Regular cardiac myocyte (primary cell): ENCODE measurements around the gene TMEM266. TPM values are rescaled to one million over a fixed set of nuclear protein-coding genes. Genes with fewer than 3 reads are reported as not detected.

Source experiments
- total RNA-seq: library from RNA; depleted of rRNA; stranded (reverse); fragments of >200 nt; gene quantifications from 2 replicates; pipeline ENCODE4 v1.2.3, GENCODE V29; 2014

The TMEM266 gene, protein sequence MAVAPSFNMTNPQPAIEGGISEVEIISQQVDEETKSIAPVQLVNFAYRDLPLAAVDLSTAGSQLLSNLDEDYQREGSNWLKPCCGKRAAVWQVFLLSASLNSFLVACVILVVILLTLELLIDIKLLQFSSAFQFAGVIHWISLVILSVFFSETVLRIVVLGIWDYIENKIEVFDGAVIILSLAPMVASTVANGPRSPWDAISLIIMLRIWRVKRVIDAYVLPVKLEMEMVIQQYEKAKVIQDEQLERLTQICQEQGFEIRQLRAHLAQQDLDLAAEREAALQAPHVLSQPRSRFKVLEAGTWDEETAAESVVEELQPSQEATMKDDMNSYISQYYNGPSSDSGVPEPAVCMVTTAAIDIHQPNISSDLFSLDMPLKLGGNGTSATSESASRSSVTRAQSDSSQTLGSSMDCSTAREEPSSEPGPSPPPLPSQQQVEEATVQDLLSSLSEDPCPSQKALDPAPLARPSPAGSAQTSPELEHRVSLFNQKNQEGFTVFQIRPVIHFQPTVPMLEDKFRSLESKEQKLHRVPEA
- total RNA-seq, result not detected in 2 replicates

DNA sequence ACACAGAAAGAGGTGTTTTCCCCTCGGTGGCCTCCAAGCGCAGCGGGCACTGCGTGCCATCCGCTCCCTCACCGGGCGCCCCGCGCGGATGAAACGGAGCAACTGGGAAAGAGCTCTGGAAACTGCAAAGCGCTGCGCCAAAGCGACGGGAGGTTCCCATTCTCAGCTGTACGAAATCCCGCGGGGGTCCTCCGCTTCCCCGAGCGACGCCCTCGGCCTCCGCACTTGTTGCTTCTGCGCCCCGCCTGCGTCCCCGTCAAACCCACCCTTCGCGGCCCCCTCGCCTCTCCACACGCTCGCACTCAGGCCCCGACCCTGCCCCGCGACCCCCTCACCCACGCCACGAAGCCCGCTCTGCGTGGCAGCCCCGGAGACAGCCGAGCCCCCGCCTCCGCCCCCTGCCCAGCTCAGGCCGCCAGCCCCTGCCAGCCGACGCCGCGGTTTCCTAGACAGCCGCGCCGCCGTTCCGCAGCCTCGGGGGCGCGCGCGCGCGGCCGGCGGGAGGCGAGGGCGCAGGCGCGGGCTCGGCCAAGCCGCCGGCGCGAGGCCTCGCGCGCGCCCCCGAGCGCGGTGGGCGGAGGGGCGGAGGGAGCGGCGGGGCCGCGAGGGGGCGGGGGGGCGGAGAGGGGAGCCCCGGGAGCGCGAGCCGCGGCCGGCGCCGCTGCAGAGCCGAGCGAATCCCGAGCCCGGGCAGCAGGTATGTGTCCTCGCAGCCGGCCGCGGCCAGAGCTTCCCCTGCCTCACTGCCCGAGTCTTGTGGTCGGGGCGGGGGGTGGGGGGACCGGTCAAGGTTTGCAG lies at the start of gene TMEM266:
TMEM266 (plus strand) TSS at position 666 of the 798 bp plus-strand sequence. CDS start 74,279 bp downstream, outside the sequence.

DNA sequence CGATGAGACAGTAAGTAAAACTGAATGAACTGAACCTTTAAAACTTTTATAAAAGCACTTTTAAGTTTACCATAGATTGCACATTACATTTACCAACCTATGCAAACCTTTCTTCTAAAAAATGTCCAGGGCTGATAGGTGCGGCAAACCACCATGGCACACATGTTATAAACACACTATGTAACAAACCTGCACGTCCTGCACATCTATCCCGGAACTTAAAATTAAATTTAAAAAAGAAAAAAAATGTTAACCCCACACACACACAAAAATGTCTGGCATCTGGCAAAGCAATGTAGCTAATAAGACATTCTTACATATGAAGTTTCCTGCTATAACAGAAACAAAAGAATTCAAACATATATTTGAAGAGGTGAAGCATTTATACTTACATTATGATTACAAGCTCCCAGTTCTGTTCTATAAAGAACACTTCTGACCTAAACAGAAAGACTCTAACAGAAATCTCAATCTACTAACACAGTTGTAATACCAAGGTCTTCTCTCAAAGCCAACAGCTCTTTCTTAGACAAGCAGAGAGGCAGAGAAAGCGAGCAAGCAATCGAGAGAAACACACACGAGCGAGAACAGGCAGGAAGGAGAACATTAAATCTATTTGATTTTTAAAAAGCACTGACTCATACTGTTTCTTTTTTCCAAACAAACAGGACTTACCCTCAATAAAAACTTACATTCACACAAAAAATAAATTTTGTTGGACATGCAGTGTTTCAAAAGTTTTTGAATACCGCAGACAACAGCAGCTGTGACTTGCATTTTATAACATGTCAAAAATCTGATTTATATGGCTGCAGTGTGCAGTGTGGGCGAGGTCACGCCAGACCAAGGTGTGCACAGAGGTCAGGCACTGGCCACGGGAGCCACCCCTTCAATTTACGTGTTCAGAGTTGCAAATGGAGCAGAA lies 47.9 kb upstream of the TMEM266 start, which contains the start of gene NRG4:
NRG4 (minus strand) TSS at position 798 of the 925 bp plus-strand sequence. CDS start 1,194 bp downstream, outside the sequence.

Other genes starting within 250 kb of the TMEM266 start
- gene UBE2Q2, start 216.5 kb upstream of the TMEM266 start, total RNA-seq, result 63.3 and 69.1 TPM in 2 replicates
- 67.7 and 69.6 TPM in 2 replicates for gene FBXO22, start 156.1 kb upstream of the TMEM266 start, total RNA-seq
- gene NRG4, start 47.6 kb upstream of the TMEM266 start, total RNA-seq, result 0.56 TPM in 1 of 2 replicates, not detected in the other